HG03469 (cell line): ENCODE measurements around the gene CCDC197.

Source experiments
- ATAC-seq: cut with Tn5 transposase; IDR thresholded peaks from one replicate; pipeline ENCODE4 v1.9.1; 2021; ENCODE audit warnings: mild to moderate bottlenecking, moderate library complexity, moderate number of reproducible peaks; ENCODE audit not compliant: unreplicated experiment

The CCDC197 gene

DNA sequence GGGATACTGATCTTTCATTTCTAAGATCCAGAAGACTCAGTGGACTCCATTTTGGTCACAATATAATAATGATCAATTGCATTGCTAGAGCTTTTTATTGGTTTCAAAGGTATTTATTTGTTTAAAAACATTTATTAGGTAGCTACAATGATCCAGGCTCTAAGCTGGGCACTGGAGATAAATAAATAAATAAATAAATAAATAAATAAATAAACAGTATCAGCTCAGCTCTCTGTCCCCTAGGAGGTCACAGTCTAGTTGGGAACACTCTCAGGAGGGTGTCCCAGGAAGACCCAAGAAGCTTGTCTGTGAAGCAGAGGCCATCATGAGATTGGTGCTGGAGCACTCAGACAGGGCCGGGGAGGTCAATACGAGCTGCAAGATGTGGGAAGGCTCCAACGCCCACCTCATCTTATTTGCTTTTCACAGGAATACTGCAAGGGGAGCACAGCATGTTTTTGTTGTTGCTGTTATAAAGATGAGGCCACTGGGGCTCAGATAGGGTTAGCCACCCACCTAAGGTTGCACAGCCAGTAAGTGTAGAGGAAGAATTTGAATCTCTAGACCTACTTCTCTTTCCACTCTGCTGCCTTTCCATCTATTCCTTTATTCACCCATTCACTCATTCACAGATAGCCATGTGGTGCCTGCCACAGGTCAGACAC, 36.2 kb upstream of the CCDC197 start:
- ATAC-seq, result no peak

DNA sequence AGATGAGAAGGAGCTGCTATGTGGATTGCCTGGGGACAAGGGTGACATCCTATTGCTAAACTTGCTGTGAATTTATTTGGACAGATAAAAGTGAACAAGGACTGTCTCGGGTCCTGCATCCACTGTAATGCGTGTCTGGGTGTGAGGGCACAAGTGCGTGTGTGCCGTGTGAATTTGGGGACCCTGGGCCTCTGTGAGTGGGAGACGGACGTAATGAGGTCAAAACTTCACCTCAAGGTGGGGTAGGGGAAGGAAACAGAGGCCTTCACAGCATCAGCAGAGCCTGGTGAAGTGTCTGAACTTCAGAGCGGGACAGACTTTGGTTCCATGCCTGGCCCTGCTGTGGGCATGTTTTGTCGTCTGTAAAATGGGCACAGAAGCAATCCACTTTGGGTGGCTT, 35.5 kb upstream of the CCDC197 start:
- no peak for ATAC-seq

DNA sequence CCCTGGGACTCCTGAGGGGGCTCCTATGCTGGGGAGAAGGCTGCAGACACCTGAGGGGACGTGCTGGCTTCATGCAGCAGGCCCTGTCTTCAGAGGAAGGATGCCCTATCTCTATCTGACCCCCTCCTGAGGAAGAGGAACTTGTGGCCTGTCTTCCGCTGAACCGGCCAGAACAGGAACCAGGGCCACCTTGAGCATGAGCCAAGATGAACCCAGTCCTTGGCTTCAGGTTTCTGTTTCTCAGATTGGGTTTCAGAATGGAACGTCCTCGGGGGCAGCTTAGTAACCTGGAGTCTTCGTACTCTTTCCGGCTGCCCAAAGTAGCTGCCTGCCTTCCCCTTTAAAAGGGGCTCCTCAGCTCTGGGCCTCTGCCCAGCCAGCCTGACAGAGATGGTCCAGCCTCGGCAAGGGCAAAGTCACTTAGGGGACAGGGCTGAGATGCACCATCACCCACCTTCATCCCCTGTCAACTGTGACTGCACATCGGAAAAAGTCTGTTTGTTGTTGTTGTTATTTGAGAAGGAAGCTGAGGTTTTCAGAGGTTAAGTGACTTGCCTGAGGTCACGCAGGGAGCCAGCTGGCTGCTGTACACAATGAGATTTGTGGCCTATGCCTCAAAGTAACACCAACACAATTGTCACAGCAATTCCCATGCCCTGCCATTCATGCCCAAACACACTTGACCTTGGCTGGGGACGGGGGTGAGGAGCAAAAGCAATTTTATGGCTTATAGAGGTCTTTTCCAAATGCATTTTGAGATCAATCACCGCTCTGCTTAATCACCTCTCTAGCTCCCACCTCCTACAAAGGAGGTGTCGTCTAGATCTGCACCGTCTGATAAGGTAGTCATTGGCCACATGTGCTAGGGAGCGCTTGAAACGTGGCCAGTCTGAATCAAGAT, 34.1 kb upstream of the CCDC197 start:
- ATAC-seq, result peak; percentile 39

DNA sequence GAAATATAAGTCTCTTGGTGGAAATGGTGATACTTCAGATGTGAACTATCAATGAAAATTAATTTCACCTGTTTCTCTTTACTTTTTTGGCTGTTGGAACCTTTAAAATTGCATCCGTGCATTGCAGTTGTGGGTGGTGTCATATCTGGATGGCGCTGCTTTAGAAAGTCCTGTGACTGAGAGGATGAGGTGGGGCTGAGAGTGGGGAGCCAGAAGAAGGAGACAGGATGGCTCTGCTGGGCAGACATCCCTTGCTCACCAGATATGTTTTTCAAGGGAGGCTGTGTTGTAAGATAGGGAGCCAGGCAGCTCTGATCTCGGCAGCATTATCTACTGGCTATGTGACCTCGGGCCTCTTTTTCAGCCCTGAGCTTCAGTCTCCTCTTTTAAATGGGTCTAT, 33.4 kb upstream of the CCDC197 start:
- ATAC-seq, result no peak

DNA sequence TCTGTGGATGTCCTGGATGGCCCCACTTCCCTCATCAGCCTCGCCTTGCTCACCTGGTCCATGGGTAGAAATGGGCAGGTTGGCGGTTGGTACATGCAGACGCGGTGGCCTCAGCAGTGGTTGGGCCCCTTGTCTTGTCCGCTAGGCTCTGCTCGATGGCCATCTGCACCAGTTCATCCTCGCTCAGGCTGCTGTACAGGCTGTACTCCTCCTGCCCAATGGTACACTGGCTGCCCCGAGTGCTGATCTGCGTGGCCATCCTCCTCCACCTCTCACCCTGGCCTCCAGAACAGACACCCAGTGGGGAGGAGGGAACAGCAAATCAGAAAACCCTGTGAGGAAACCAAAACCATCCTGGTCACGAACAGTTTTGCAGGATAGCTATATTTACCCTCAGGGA, 32.8 kb upstream of the CCDC197 start:
- ATAC-seq, result no peak

DNA sequence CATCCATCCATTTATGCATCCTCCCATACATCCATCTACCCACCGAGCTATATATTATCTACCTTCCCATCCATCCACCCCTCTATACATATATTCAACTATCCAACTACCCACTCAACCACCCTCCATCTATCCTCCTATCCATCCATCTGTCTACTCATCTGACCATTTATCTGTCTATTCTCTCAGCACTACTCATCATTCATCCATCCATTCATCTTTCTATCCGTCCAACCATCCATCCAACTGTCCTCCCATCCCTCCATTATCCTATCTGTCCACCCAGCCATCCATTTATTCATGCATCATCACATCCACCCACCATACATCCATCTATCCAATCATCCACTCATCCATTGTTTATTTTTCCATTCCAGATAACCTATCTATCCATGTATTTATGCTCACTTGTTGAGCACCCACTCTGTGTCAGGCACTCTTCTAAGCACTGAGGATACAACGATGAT, 32.2 kb upstream of the CCDC197 start:
- ATAC-seq, result no peak

DNA sequence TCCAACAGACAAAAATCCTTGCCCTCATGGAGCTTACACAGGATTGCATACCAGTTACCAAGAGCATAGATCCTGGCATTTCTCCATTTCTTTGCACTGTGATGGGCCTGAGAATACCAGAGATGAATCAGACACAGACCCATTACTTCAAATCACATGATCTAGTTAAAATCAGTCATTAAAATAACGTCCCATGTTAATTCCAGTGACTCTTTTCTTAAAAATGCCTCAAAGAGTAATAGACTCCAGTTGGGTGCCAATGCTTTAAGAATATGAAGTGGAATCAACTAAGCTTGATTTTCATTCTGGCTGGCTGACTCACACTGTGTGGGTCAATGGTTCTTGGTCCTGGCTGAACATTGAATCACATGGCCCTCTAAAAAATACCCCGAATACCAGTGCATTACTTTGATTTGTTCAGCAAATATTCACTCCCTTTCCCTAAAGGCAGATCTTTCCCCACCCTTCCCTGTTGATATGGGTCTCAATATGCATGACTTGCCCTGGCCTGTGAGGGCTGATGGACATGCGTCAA, 31.7 kb upstream of the CCDC197 start:
- ATAC-seq, result no peak

DNA sequence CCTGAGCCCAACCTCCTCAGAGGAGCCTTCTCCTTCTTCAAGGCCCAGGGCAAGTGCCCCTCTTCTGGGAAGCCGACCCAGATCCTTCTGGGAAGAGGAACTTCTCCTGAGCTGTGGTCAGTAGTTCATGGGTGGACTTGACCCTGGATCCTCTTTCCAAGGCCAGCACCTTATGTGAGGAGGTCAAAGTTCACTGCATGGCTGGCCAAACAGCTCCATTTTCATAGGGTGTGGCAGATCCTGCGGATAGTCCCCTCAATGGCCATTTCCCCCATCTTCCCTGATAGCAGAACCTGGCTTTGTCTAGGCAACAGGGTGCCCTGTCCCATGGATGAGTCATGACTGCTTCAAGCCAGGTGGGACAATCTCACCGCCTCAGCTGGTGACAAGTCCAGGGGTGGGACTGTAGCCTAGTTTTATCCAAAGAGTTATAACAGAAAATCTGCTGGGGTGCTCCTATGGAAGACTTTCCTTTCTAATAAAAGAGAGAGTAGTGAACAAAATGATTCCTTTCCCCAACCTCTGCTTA, 31.1 kb upstream of the CCDC197 start:
- no peak for ATAC-seq

DNA sequence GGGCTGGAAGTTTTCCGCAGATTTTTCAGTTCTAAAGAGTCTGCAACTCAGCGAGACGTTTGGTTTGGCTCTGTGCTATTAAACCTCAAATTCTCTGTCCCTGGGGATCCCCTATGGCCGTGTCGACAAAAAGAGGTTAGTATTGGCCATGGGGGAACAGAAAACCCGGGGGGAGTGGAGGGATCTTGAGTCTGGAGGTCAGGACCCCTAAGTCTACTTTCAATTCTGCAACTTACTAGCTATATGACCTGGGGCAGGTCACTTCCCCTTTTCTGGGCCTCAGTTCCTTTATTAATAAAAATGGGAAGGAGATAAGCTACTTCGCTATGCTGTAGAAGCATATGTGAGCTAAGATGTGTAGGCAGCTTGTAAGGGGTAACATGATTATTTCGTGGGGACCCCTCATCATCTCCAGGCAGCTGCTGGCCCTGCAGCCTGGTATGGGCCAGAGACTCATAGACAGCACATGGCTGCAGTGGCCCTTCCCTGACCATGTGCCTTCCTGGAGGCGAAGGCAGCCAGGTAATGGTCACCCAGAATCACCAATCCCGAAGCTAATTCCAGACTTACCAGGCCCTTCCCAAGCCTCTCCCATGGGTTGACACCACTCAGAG, 29.4 kb upstream of the CCDC197 start:
- ATAC-seq, result peak; percentile 29

DNA sequence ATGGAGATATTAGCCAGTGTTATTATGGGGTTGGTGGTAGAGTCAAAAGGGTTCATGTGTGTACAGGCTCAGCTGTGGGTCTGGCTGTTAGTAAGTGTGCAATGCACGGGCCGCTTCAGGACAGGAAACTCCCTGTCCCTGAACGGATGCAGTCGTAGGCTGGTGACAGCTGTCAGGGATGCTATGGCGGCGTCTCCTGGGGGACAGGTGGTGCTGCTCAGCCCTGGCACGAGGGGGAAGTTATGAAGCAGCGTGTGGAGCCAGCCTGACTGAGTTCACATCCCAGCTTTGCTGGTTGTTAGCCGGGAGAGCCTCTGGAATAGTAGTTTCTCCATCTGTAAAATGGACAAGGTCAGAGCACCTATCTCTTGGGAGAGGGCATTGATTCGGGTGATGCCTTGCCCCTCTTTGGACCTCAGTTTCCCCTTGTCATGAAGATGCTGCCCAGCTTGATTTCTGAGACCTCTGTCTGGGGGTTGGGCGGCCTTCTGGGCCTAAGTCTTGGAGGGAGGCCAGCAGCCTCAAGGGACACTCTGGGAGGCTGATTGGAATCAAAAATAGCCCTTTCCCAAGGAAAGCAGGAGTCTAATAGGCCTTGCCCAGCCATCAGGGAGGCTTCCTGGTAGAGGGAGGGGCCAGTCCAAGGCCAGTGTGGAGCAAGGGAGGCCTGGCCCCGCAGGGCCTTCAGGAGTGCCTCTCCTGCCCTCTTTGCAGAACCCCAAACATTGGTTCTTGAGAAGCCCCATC, 27.8 kb upstream of the CCDC197 start:
- no peak for ATAC-seq

DNA sequence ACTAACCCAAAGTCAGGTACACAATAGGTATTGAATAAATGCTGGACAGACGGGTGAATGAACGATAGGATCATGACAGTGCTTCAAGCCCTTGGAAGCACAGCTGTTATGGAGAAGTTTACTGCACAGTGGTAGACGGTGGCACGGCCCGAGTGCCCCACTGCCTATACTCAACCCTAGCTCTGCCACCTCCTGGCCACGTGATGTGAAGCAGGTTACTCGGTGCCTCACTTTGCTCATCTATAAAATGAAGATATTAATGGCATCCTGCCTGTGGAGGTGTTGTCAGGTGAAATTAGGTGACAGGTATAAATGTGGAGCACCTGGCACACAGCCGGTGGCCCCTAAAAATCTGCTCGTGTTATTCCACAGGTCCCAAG, 26.5 kb upstream of the CCDC197 start:
- no peak for ATAC-seq

DNA sequence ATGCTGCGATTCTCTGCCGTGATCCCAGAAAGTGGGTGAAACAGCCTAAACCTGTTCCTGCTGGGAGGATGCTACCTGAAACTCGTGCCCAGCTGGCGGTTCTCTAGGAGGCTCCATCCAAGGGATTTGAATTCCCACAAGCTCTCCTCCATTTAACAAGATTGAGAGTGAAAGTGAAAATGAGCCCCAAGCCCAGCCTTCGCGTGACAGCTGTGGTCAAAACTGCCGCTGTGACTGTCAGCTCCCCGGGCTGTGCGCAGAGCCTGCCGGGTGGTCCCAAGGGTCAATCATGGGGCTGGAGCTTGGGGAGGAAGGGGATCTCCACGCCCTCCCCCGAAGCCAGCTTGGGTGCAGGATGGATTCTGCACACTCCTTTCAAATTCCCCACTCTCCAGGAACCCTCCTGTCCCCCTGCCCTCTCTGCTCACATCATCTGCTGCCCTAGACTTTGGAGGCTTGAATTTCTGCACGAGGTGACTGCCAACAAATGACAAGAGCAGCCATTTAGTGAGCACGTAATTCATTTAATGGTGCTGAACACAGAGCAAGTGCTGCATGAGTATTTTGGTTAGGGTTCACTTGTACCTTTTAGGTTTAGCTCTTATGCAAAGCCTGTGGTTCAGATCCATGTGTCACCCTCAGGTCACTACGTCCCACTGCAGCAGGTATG, 26.0 kb upstream of the CCDC197 start:
- peak; percentile 27 for ATAC-seq

DNA sequence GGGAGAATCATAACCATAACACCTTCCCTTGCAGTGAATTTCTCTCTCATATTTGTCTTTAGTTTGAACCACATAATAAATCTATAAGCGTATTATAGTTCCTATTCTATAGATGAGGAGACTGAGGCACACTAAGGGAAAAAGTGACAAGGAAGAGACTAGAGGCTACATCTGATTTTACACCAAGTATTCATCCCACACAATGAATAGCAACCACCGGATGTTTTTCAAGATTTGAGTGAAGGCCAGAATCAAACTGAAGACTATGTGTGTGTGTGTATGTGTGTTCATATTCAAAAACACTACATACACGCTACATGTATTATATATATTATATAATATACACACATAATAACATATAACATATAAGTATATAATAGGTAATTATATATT, 25.5 kb upstream of the CCDC197 start:
- ATAC-seq, result no peak

DNA sequence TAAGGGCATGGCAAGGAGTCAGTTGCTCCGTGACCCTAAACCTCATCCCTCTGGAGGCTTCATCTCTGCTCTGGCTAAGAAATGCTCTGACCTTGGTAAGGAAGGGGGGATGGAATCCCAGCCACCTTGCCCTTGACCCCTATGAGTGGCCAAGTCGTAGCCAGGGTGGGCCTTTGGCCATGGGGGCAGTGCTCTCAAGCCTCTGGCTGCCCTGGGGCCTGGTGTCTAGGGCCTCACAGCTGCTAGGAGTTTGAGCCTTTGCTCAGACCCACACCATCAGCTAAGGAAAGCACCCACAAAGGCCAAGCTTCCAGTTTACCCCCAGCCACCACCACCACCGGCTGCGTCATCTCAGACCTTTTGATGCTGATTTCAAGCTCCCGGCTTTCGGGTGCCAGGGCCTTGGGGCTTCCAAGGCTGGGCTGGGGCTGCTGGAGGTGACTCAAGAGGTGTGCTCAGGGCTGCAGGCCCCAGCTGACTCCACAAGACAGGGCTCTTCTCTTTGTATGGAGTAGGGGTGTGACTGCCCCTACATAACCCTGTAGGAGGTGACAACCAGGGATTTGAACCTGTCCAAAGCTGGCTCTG, 24.4 kb upstream of the CCDC197 start:
- ATAC-seq, result no peak

DNA sequence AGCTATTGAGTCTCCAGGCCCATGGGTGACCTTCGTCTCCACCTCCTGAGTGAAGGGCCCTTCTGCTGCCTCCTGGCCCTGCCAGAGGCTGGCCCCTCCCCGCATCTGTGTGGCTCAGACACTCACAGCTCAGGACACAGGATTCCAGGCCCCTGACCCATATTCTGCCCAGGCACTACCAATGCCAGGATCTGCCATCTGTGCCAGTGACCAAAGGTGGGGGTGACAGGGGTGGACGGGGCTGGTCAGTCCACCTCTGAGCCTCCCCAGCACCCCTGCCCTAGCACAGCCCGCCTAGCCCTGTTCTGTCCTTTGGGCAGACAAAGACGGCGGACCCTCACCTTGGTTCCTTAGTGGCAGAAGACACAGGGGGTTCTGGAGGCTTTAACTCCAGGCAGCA, 23.5 kb upstream of the CCDC197 start:
- ATAC-seq, result no peak

DNA sequence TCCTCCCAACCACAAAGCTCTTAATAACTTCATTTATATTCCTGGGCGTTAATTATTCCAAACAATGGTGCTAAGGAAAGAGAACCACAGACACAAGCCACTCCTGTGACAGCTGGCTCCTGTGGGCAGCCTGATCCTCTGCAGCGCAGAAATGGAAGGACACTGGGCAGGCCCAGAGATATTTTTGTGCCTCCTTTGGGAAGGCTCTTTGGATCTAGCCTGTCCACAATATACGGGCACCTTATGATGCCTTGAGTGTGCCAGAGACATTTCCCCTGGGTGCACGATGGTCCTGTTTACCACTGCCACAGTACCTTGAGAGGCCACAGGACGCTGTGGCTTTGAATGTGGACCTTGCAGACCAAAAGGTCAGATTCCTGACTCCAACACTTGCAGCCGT, 22.8 kb upstream of the CCDC197 start:
- no peak for ATAC-seq

DNA sequence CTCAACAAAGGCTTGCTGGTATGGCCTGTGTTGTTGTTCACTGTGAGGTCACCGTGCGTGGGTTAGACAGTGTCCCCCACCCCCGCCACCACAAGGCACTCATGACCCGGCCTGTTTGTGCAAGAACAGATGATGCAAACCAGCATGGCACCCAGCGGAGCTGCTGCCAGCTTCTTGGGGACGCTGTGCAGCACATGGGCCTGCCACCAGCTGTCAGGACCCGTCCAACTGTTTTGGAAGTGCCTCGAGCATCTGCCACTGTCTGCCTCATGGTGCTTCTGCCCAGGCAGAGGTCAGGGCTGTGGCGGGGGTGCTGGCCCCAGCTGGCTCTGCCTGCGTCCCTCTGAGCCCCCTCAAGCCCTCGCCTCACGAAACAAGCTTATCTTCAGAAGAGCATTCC, 22.3 kb upstream of the CCDC197 start:
- ATAC-seq, result no peak

DNA sequence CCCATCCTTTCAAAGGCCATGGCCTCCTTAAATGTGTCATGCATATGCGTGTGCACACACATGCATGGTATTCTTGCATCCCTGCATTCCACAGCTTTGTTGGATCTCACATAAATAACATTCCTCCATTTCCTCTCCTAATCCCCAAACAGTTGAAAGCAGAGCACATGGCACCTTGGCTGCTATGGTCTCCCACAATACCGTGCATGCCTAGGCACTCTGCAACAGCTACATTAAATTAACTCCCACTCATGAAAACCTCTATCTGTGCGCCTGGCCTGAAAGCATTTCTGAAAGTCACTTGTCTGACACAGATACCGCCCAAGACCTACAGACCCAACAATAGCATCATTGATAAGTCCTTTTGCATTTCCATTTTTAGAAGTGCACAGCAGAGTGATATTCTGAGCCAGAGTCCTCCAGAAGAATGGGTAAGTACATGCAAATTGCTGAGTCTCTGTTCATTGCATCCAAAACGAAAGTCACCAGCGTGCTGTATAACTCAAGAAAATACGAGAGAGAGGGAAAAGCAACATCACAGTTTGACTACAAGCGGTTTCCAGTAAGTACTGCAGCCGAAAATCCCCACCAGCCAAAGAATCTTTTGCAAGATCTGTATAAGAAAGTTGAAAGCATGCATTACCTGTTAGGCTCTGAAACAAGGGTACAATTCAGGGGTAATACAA, 21.2 kb upstream of the CCDC197 start:
- peak; percentile 40 for ATAC-seq

DNA sequence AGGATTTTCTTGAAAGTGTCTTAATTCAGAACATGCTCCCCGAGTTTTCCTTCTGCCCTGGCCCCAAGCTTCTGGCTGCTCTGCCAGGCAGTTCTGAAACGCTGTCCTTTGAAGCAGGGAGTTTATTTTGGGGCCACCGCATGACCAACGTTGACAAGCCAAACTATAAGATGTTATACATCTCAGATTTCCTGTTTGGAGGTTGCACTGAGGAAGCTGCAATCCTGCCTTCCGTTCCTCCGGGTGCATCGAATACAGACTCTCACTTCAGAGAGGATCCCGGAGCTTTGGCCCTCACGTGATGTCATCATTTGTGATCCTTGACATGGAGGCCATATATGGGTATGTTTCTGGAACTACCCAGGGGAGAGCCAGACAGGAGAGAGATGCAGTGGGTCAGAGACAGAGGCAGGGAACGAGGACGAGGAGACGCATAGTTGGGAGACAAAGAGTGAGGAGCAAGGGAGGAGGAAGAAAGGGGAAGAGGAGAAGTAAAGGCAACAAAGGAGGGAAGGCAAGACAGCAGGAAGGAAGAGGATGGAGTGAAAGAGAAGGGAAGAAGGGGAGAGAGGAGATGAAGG, 20.5 kb upstream of the CCDC197 start, which contains the start of gene ASB2:
ASB2 (minus strand) TSS at position 94 of the 581 bp plus-strand sequence. CDS start 12,031 bp downstream, outside the sequence.
- ATAC-seq, result no peak
